IMR-90 (cell line): ENCODE measurements around the gene SEL1L2. TPM values are rescaled to one million over a fixed set of nuclear protein-coding genes. Genes with fewer than 3 reads are reported as not detected.

Experiments
- ATAC-seq: fragments of 200-7000 bp; cut with Tn5 transposase; 2 replicates; pipeline ENCODE4 v1.9.1; 2020; ENCODE audit warnings: low read depth, mild to moderate bottlenecking, moderate library complexity
- BruUV-seq: library from RNA; stranded (reverse); fragments of 400-500 nt; replicated peaks from 2 replicates; lab custom pipeline; 2021; lab: Mats Ljungman, UMichigan
- CTCF ChIA-PET: fragments of 300-600 bp; formaldehyde crosslinking; extraction: SDS; loops from one replicate; lab custom pipeline; 2021; ENCODE audit warnings: antibody characterized with exemption; lab: Yijun Ruan, JAX
- POLR2A ChIA-PET: fragments of 300-600 bp; sonication (Branson Sonifier 250); formaldehyde crosslinking; loops from one replicate; lab custom pipeline; 2022; ENCODE audit warnings: antibody characterized with exemption; ENCODE audit not compliant: unreplicated experiment; lab: Charles Lee
- DNase-seq: peaks from one replicate; pipeline ENCODE4 v3.0.0; 2013
- H2AFZ ChIP-seq: replicated peaks from 2 replicates; pipeline ENCODE3; 2013; ENCODE audit warnings: low read length, mild to moderate bottlenecking; ENCODE audit not compliant: poor library complexity
- H2AK5ac ChIP-seq: 2 replicates; pipeline ENCODE4 v1.6.1; 2013; ENCODE audit warnings: low read depth, low read length, inconsistent platforms
- H2AK9ac ChIP-seq: replicated peaks from 2 replicates; pipeline ENCODE3; 2013; ENCODE audit warnings: mild to moderate bottlenecking, low read depth, low read length, moderate library complexity; ENCODE audit not compliant: poor library complexity
- H2BK120ac ChIP-seq: 2 replicates; pipeline ENCODE4 v1.6.1; 2013; ENCODE audit warnings: low read depth, low read length, inconsistent platforms
- H2BK15ac ChIP-seq: 3 replicates; pipeline ENCODE4 v1.6.1; 2013; ENCODE audit warnings: low read depth, low read length, inconsistent platforms
- H2BK20ac ChIP-seq: 2 replicates; pipeline ENCODE4 v1.6.1; 2013; ENCODE audit warnings: low read depth, mild to moderate bottlenecking, inconsistent platforms, low read length, moderate library complexity
- H2BK5ac ChIP-seq: 2 replicates; pipeline ENCODE4 v1.6.1; 2013; ENCODE audit warnings: mild to moderate bottlenecking, low read depth, low read length, inconsistent platforms; ENCODE audit not compliant: poor library complexity, severe bottlenecking
- H3K14ac ChIP-seq: replicated peaks from 2 replicates; pipeline ENCODE4 v1.6.1; 2013; ENCODE audit warnings: low read depth, low read length, inconsistent platforms
- H3K18ac ChIP-seq: 2 replicates; pipeline ENCODE4 v1.6.1; 2013; ENCODE audit warnings: low read depth, low read length, control low read depth
- H3K23ac ChIP-seq: 2 replicates; pipeline ENCODE4 v1.6.1; 2013; ENCODE audit warnings: low read depth, low read length, inconsistent platforms
- H3K27ac ChIP-seq: 2 replicates; pipeline ENCODE4 v1.5.1; 2013; ENCODE audit warnings: mild to moderate bottlenecking, control low read depth, low read length; ENCODE audit not compliant: insufficient read depth
- H3K27me3 ChIP-seq: 2 replicates; pipeline ENCODE4 v1.6.1; 2013; ENCODE audit warnings: low read length; ENCODE audit not compliant: control insufficient read depth, insufficient read depth
- H3K36me3 ChIP-seq: 2 replicates; pipeline ENCODE4 v1.6.1; 2013; ENCODE audit warnings: low read length, mixed read lengths; ENCODE audit not compliant: control insufficient read depth, insufficient read depth
- H3K4ac ChIP-seq: 2 replicates; pipeline ENCODE4 v1.6.1; 2013; ENCODE audit warnings: low read depth, low read length, inconsistent platforms
- H3K4me1 ChIP-seq: 2 replicates; pipeline ENCODE4 v1.6.1; 2013; ENCODE audit warnings: low read length, mixed read lengths; ENCODE audit not compliant: control insufficient read depth, insufficient read depth
- H3K4me2 ChIP-seq: 2 replicates; pipeline ENCODE4 v1.6.1; 2013; ENCODE audit warnings: low read depth, mild to moderate bottlenecking, control low read depth, low read length, moderate library complexity
- H3K4me3 ChIP-seq: 2 replicates; pipeline ENCODE4 v1.5.1; 2013; ENCODE audit warnings: low read depth, mild to moderate bottlenecking, control low read depth, low read length, moderate library complexity; ENCODE audit not compliant: insufficient read depth
- H3K56ac ChIP-seq: 2 replicates; pipeline ENCODE4 v1.6.1; 2013; ENCODE audit warnings: low read length, inconsistent platforms; ENCODE audit not compliant: insufficient read depth; ENCODE audit errors: extremely low read depth
- H3K79me1 ChIP-seq, 2 experiments: 2 replicates each; pipeline ENCODE4 v1.6.1; 2013; ENCODE audit warnings: low read length in 2 of 2, inconsistent platforms in 1 of 2, low read depth in 1 of 2
- H3K9ac ChIP-seq: 2 replicates; pipeline ENCODE4 v1.6.1; 2013; ENCODE audit warnings: low read depth, low read length, control low read depth
- H3K9me1 ChIP-seq: 2 replicates; pipeline ENCODE4 v1.6.1; 2013; ENCODE audit warnings: low read length, inconsistent platforms; ENCODE audit not compliant: insufficient read depth
- H3K9me3 ChIP-seq: 2 replicates; pipeline ENCODE4 v1.6.1; 2013; ENCODE audit warnings: low read length; ENCODE audit not compliant: control insufficient read depth, insufficient read depth
- H4K20me1 ChIP-seq: 2 replicates; pipeline ENCODE4 v1.6.1; 2013; ENCODE audit warnings: low read length, inconsistent platforms; ENCODE audit not compliant: insufficient read depth
- H4K5ac ChIP-seq: 2 replicates; pipeline ENCODE4 v1.6.1; 2013; ENCODE audit warnings: mild to moderate bottlenecking, low read depth, low read length, control low read depth
- H4K8ac ChIP-seq, 2 experiments: 2 replicates each; pipeline ENCODE4 v1.6.1; 2013; ENCODE audit warnings: low read depth in 2 of 2, low read length in 2 of 2, control low read depth in 1 of 2, inconsistent platforms in 1 of 2
- H4K91ac ChIP-seq: 2 replicates; pipeline ENCODE4 v1.6.1; 2013; ENCODE audit warnings: low read depth, low read length, inconsistent platforms; ENCODE audit not compliant: insufficient read depth
- CEBPB ChIP-seq: IDR thresholded peaks from 2 replicates; pipeline ENCODE4 v1.6.1; 2012; ENCODE audit warnings: low read depth, low read length, improper control_type of control experiment
- CHD1 ChIP-seq: IDR thresholded peaks from 2 replicates; pipeline ENCODE4 v1.6.1; 2012; ENCODE audit warnings: low read depth, low read length, improper control_type of control experiment
- MAFK ChIP-seq: IDR thresholded peaks from 2 replicates; pipeline ENCODE4 v1.6.1; 2012; ENCODE audit warnings: low read depth, low read length, improper control_type of control experiment
- MAZ ChIP-seq: IDR thresholded peaks from 2 replicates; pipeline ENCODE4 v1.6.1; 2012; ENCODE audit warnings: low read depth, mild to moderate bottlenecking, low read length, improper control_type of control experiment, moderate library complexity, borderline replicate concordance
- NFE2L2 ChIP-seq: fragments of 150-350 bp; IDR thresholded peaks from 2 replicates; pipeline ENCODE4 v1.6.1; 2016; ENCODE audit warnings: low read depth, mild to moderate bottlenecking, low read length
- RCOR1 ChIP-seq: IDR thresholded peaks from 2 replicates; pipeline ENCODE4 v1.6.1; 2012; ENCODE audit warnings: mild to moderate bottlenecking, low read length, improper control_type of control experiment; ENCODE audit not compliant: insufficient replicate concordance
- RFX5 ChIP-seq: IDR thresholded peaks from 2 replicates; pipeline ENCODE4 v1.8.0; 2012; ENCODE audit warnings: low read depth, mild to moderate bottlenecking, low read length, moderate library complexity
- WGBS, 2 experiments: methylation state at CpG; one replicate each; pipeline versions ENCODE4 v1.1.5 to v1.1.7; 2013; ENCODE audit warnings: missing lambda C conversion rate in 2 of 2; ENCODE audit not compliant: insufficient read length in 1 of 2; ENCODE audit errors: extremely low coverage in 2 of 2; 5-methylcytosine and 5-hydroxymethylcytosine counted together
- dilution Hi-C: fragments of 300-500 bp; cut with HindIII; formaldehyde crosslinking; loops from one replicate; pipeline ENCODE4 v1.14.3; 2018; ENCODE audit warnings: low sequenced_read_pairs; ENCODE audit not compliant: unreplicated experiment
- in situ Hi-C: fragments of 300-500 bp; cut with MboI; formaldehyde crosslinking; loops from 3 replicates; pipeline ENCODE4 v1.14.3; 2019; ENCODE audit warnings: low sequenced_read_pairs, inconsistent platforms, mixed read lengths
- intact Hi-C: fragments of 100-400 bp; cut with micrococcal nuclease; formaldehyde crosslinking; loops from 2 replicates; pipeline ENCODE4 v1.10.0; 2022
- polyA plus RNA-seq, 3 experiments: library from polyadenylated mRNA; depleted of rRNA; stranded (reverse); fragments of >200 nt; gene quantifications; 2 replicates each; pipeline ENCODE4 v1.2.3, GENCODE V29; 2012; ENCODE audit warnings: low replicate concordance in 1 of 3
- total RNA-seq: library from RNA; depleted of rRNA; stranded (reverse); fragments of >200 nt; gene quantifications from 2 replicates; pipeline ENCODE4 v1.2.3, GENCODE V29; 2012

Gene SEL1L2
- total and polyA plus RNA-seq, 2 of the 4 experiments (the other 2 are of a cell fraction): not detected

DNA sequence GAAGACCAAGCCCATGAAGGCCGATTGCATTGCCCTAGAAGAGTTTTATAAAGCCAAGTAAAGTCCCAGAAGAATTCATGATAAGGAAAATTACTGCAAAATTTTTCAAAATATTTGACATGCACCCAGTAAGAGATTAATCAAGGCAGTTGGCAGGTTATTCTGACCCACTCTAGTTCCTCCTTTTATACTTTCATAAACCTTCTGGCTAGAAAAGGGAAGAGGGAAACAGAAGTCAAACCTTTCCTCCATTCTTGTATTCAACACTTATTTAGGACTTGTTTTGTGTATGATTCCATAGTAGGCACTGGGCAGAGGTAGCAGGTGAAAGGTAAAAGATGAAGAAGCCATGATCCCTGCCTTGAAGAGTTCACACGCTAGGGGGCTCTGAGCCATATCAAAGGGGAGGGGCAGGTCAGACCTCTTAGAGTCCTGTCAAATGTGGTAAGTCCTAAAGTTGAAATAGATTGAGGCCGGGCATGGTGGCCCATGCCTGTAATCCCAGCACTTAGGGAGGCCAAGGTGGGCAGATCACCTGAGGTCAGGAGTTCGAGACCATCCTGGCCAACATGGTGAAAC, 120.2 kb downstream of the SEL1L2 start:
- no peaks in the 10 kb centered on the region for H3K27me3 ChIP-seq
- H4K8ac ChIP-seq: no peak overlapping the region
- H2AFZ ChIP-seq: no peak overlapping the region
- H2AK9ac ChIP-seq: no peak overlapping the region
- in situ Hi-C loops (no loop called here), intact Hi-C loops (no loop called here), dilution Hi-C loops (no loop called here)
- BruUV-seq: no TSS peak
- H3K4me1 ChIP-seq: no peaks in the 10 kb centered on the region
- no peaks in the 10 kb centered on the region for H4K20me1 ChIP-seq
- TF ChIP-seq CEBPB (no peak), MAFK (no peak), RCOR1 (no peak), MAZ (no peak), NFE2L2 (no peak), RFX5 (no peak), CHD1 (no peak)
- H3K4me2 ChIP-seq: no peak overlapping the region
- no peak overlapping the region for H3K4me3 ChIP-seq
- H3K9me3 ChIP-seq: no peaks in the 10 kb centered on the region; the same call in 1 of the 2 replicates
- POLR2A ChIA-PET: no interaction called here
- no peak overlapping the region for H4K91ac ChIP-seq
- H3K4ac ChIP-seq: no peak overlapping the region
- no peak overlapping the region for H2AK5ac ChIP-seq
- no peak overlapping the region for H3K23ac ChIP-seq
- H3K36me3 ChIP-seq: no peaks in the 10 kb centered on the region
- H2BK20ac ChIP-seq: no peak overlapping the region
- no peak overlapping the region for H3K14ac ChIP-seq
- H3K9ac ChIP-seq: no peak overlapping the region
- H3K18ac ChIP-seq: no peak overlapping the region
- DNase-seq: no peak
- 33% methylated on average over 1 of the region's 4 CpGs; no CpG with 5 or more reads in 1 of the 2 experiments for WGBS, 2 experiments
- H3K27ac ChIP-seq: no peak overlapping the region
- CTCF ChIA-PET: no interaction called here
- no peak overlapping the region for H2BK15ac ChIP-seq
- no peak overlapping the region for H4K5ac ChIP-seq
- H2BK5ac ChIP-seq: no peak overlapping the region
- no peak overlapping the region for H3K56ac ChIP-seq
- H2BK120ac ChIP-seq: no peak overlapping the region
- no peak for ATAC-seq
- H3K79me1 ChIP-seq: no peaks in the 10 kb centered on the region
- H3K9me1 ChIP-seq: no peaks in the 10 kb centered on the region
